Activated gamma-delta T cell (primary cell): ENCODE results near the gene CISD3.

Experiments
- DNase-seq: peaks from one replicate; lab custom pipeline; 2025; lab: John Stamatoyannopoulos, UW
- total RNA-seq, 2 donors: gene quantifications; one replicate each; lab custom pipeline; 2026; lab: John Stamatoyannopoulos, UW

The CISD3 gene
- 14.2 to 15.4 reads per million in 2 donors for total RNA-seq

GRCh38 chr17:38729886-38730525 lies at the start of gene CISD3:
CISD3 (plus strand) TSS chr17:38730341; CDS start chr17:38730359, 18 bp downstream.
- peak; percentile 82 for DNase-seq

GRCh38 chr17:38681096-38681495 lies 49.0 kb upstream of the CISD3 start:
- no peak for DNase-seq

- DNase-seq, result no peak
These were observed 44.6 kb upstream of the CISD3 start for GRCh38 chr17:38685491-38685890.

- DNase-seq, result no peak
These were observed 42.9 kb upstream of the CISD3 start for GRCh38 chr17:38687286-38687685.

- DNase-seq, result no peak
These were observed 39.8 kb upstream of the CISD3 start for GRCh38 chr17:38690386-38690785.

GRCh38 chr17:38691154-38691553 lies 39.0 kb upstream of the CISD3 start:
- no peak for DNase-seq

DNA sequence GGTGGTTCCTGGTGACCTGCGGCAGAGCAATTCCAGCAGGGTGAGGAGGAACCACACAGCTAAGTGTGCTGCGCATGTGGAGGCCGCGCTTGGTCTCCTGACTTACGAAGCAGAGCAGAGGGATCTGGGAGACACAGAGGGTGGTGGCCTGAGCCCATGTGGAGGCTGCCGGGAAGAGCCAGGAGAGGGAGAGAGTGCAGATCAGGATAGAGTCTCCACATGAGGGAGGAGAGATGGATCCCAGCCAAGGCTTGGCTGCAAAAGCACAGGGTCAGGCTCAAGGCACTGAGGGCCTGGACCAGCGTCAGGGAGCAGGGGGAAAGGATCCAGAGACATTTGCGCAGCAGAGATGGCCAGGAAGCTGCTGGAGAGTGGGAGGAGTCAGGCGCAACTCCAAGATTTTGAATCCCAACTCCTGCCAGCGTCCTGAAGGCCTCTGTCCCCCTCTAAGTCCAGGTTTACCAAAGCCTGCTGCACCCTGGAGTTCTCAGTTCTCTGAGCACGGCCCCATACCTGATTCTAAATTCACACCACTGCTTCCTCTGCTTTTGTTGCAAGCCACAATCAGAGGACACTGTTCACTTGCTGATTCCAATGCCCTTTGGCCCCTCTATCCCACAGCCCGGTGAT lies 36.3 kb upstream of the CISD3 start:
- no peak for DNase-seq

GRCh38 chr17:38697061-38697820 lies 32.9 kb upstream of the CISD3 start:
- no peak for DNase-seq

DNA sequence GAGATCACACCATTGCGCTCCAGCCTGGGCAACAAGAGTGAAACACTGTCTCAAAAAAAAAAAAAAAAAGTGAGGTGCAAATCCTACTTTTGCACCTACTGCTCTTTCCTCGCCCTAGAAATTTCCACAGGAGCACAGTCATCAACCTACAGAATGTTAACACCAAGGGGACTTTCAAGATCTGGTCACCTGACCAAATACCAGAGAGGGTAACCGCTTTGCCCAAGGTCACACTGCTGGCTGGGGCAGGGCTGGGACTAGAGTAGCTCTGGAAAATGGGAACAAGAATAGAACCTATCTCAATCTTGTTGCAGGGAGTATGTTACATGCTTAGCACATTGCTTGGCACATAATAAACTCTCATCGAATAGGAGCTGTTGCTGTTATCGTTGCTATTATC lies 31.4 kb upstream of the CISD3 start:
- DNase-seq, result no peak

GRCh38 chr17:38701504-38702165 lies 28.5 kb upstream of the CISD3 start:
- no peak for DNase-seq

DNA sequence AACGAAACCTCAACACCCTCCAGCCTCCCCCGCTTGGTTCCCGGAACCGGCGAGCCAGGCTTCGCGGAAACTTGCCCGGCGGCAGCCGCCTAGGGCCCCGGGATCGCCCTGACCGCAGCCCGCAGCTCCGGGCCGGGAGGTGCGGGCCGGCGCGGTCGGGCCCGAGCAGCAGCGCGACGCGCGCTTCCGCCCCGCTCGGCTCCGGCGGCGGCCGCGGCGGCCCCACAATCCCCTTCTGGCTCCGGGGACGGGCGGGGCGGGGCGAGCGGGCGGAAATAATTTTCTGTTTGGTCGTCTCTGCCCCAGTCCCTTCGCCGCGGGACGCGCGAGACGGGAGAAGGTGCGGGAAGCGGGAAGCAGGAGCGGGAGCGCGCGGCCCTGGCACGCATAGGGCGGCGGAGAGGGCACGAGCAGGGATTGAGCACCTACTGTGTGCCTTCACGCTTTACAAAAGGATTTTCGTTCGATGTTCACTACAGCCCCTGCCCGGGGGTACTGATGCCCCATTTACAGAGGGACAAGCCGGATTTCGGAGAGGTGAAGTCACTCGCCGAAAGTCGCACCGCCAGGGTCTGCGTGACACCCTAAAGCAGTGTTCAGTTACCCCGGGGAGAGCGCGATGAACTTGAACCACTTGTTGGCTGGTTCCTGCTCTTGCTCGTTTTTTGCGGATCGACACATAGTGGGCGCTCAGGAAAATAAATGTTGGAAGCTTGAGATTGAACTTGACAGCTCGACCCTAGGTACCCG lies 27.8 kb upstream of the CISD3 start:
- peak; percentile 81 for DNase-seq

DNA sequence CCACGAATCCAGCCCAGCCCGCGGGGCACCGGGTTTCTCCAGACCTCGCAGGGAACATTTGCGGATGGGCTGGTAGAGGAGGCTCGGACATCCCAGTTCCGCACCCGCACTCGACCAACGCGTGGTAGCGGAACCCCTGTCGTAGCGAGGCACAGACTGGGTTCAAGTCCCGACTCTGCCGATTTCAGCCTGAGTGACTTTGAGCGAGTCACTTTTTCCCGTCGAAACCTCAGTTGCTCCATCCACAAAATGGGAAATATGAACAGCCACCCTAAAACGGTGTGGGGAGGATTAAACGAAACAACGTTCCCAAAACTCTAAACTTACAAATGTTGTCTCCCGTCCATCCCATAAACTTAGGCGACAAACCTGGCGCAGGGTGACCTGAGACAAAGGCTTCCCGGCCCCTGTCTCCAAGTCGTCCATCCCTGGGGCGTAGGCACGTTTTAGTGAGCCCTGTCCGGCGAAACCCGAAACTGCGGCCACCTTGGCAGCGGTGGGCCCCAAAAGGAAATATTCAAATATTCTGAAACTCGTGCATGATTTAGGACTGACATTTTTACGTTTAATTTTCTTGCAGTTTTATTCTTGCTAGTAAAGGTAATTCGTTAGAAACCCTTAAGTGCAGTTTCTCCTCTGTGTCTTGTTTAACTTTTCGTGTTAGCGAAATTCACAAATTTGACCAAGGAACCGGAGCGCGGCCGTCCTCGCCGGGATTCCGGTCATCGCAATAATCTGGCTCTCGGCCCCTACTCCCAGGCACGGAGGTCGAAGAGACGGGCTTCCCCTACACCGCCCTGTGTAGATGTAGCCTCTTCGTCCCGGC lies 27.0 kb upstream of the CISD3 start:
- no peak for DNase-seq

DNA sequence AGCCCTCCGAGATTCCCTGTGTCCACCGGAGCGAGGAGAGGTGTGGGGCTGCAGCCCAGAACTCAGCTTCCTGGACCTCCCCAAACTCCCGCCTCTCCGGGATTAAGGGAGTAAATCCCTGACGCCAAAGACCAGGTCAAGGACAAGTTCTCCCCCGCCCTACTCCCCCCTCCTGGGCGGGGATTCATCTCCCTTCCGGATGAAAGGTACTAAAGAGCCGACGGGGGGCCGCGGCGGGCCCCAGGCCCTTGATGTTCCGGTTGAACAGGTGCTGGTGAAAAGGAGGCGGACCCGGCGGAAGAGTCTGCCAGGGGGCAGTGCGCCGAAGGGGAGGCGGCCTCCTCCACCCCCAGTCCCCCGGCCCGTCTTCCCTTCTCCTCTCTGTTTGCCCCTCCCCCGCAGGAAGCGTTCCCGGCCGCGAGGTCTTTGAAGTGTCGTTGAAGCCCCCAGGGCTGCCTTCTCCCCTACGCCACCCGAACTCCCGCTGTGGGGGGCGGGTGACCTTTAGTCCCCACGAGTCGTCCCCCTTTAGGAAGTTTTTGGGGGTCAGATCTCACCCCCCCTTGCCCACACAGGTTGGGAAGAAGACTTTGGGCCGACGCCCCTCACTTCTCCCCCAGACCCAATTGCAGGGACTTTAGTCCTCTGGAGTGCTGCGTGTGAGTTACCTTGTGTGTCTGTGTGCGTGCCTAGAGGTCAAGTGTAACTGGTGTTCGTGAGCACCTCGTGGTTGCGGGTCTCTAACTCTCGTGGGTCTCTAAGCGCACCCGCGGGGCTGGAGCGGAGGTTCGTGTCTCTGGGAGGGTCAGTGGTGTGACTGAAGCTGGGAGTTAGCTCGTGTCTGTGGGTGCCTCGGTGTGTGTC lies 26.2 kb upstream of the CISD3 start:
- peak; percentile 47 for DNase-seq

DNA sequence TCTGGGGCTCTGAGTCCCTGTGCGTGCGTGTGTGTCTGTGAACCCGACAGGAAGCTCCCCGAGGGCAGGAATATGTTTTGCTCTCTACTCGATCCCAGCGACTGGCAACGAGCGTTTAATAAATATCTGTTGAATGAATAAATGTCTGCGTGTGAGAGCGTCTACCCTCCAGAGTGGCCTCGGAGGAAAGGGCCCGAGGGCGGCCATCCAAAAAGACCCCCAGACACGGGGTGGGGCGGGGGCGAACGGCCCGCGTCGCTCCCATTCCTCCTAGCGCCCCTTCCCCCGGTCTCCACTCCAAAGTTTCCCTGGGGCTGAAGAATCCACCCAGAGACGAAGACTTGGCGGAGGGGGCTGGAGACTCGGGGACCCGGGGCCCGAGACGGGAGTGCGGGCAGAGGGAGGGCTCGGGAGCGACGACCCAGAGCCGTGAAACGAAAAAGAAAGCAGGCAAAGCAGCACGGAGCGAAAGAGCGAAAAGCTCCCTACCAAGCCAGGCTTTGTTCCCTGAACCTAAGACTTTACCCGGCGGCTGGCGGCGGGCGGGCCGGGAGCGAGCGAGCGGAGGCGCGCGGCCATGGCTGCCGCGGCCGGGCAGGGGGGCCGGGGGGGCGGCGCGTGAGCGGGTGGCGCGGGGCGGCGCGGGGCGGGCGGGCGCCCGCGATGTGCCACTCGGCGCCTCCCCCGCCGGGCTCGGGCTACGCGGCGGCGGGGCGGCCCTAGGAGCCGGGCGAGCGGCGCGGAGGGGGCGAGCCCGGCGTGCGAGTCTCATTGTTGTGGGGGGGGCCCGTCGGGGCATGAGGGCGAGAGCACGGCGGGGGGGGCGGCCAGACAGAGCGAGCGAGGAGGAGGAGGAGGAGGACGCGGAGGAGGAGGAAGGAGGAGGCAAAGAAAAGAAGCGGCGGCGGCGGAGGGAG lies 25.3 kb upstream of the CISD3 start, which contains the start of gene MLLT6:
Gene MLLT6, plus strand, starts transcription at position 668 of the 917 bp plus-strand sequence. CDS start 360 bp downstream, outside the sequence.
- DNase-seq, result peak; percentile 77

- no peak for DNase-seq
These were observed 24.7 kb upstream of the CISD3 start for GRCh38 chr17:38705523-38705802.

- DNase-seq, result no peak
These were observed 24.2 kb upstream of the CISD3 start for GRCh38 chr17:38705803-38706504.

- DNase-seq, result no peak
These were observed 23.5 kb upstream of the CISD3 start for GRCh38 chr17:38706505-38707216.
